K562 (cell line): ENCODE results near the gene EML6. TPM values are rescaled to one million over a fixed set of nuclear protein-coding genes. Genes with fewer than 3 reads are reported as not detected.

Experiments used
- ATAC-seq: fragments of 200-7000 bp; cut with Tn5 transposase; 3 replicates; pipeline ENCODE4 v1.9.1; 2020; ENCODE audit warnings: moderate library complexity
- BruUV-seq: library from RNA; stranded (reverse); fragments of 400-500 nt; replicated peaks from 2 replicates; lab custom pipeline; 2021; lab: Mats Ljungman, UMichigan
- CTCF ChIA-PET: fragments of 300-600 bp; formaldehyde crosslinking; extraction: SDS; loops from one replicate; lab custom pipeline; 2021; ENCODE audit warnings: low intra/inter-chr PET ratio; lab: Yijun Ruan, JAX
- POLR2A ChIA-PET: fragments of 300-600, 350-650 bp; sonication (Branson Sonifier 250); formaldehyde crosslinking; extraction: SDS; loops from one replicate; lab custom pipeline; 2021; ENCODE audit warnings: antibody characterized with exemption, inconsistent platforms; lab: Yijun Ruan, JAX
- DNase-seq, 4 experiments: peaks; one replicate each; pipeline versions ENCODE4 v3.0.0 to v3.0.0-alpha.2; 2011 to 2018; ENCODE audit warnings: low spot score in 3 of 4, mixed read lengths in 3 of 4; ENCODE audit errors: extremely low read depth in 1 of 4
- FAIRE-seq: peaks from 2 replicates; lab custom pipeline; 2011; peaks lifted over from hg19 to GRCh38; lab: Jason Lieb, UNC
- H2AFZ ChIP-seq: 2 replicates; pipeline ENCODE4 v1.6.0; 2011; ENCODE audit warnings: low read depth, low read length, control low read depth, inconsistent platforms
- H3K27ac ChIP-seq: fragments of 200-600 bp; 3 replicates; pipeline ENCODE4 v1.8.0; 2011; ENCODE audit warnings: low read depth, mild to moderate bottlenecking, control low read depth, inconsistent platforms, low read length, moderate library complexity, mixed read lengths; ENCODE audit errors: extremely low read depth
- H3K27me3 ChIP-seq, 2 experiments: fragments of 300-600 bp in 1 of 2; 2 replicates in 1 of 2; 3 replicates in 1 of 2; pipeline versions ENCODE4 v1.6.0 to v1.8.0; 2011; ENCODE audit warnings: inconsistent platforms in 2 of 2, low read length in 2 of 2, mild to moderate bottlenecking in 1 of 2, mixed read lengths in 1 of 2, moderate library complexity in 1 of 2; ENCODE audit not compliant: control insufficient read depth in 2 of 2, insufficient read depth in 2 of 2
- H3K36me3 ChIP-seq: fragments of 300-600 bp; 3 replicates; pipeline ENCODE4 v1.8.0; 2011; ENCODE audit warnings: mild to moderate bottlenecking, low read length, inconsistent platforms; ENCODE audit not compliant: control insufficient read depth, insufficient read depth
- H3K4me1 ChIP-seq, 2 experiments: fragments of 200-600 bp in 1 of 2; replicated peaks in 1 of 2; 2 replicates in 1 of 2; 3 replicates in 1 of 2; pipeline versions ENCODE4 v1.5.1 to v1.8.0; 2011; ENCODE audit warnings: inconsistent platforms in 2 of 2, low read length in 2 of 2, mild to moderate bottlenecking in 1 of 2, mixed read lengths in 1 of 2, moderate library complexity in 1 of 2; ENCODE audit not compliant: control insufficient read depth in 2 of 2, insufficient read depth in 2 of 2
- H3K4me2 ChIP-seq: 2 replicates; pipeline ENCODE4 v1.6.1; 2011; ENCODE audit warnings: low read length, control low read depth, inconsistent platforms, mixed read lengths; ENCODE audit not compliant: insufficient read depth
- H3K4me3 ChIP-seq: fragments of 200-600 bp; sonication (generic), shearing (Covaris generic); 2 replicates; pipeline ENCODE4 v1.5.1; 2016; ENCODE audit warnings: control low read depth, inconsistent platforms
- H3K79me2 ChIP-seq: fragments of 200-600 bp; 3 replicates; pipeline ENCODE4 v1.8.0; 2011; ENCODE audit warnings: low read length, inconsistent platforms; ENCODE audit not compliant: control insufficient read depth, insufficient read depth
- H3K9ac ChIP-seq, 2 experiments: 2 replicates each; pipeline versions ENCODE4 v1.6.0 to v1.6.1; 2011; ENCODE audit warnings: low read depth in 2 of 2, low read length in 2 of 2, control low read depth in 1 of 2, inconsistent platforms in 1 of 2, mild to moderate bottlenecking in 1 of 2, mixed read lengths in 1 of 2; ENCODE audit not compliant: insufficient read depth in 1 of 2
- H3K9me1 ChIP-seq: one replicate; pipeline ENCODE4 v1.6.0; 2011; ENCODE audit warnings: inconsistent platforms, mild to moderate bottlenecking, low read length, moderate library complexity; ENCODE audit not compliant: control insufficient read depth, insufficient read depth
- H3K9me3 ChIP-seq: replicated peaks from 2 replicates; pipeline ENCODE4 v1.5.1; 2011; ENCODE audit warnings: low read depth, low read length, inconsistent platforms; ENCODE audit not compliant: control insufficient read depth, insufficient read depth
- H4K20me1 ChIP-seq: replicated peaks from 2 replicates; pipeline ENCODE4 v1.6.1; 2011; ENCODE audit warnings: low read length, inconsistent platforms, mixed read lengths; ENCODE audit not compliant: control insufficient read depth, insufficient read depth
- ARID1B ChIP-seq: fragments of 450-650 bp; IDR thresholded peaks from 2 replicates; pipeline ENCODE4 v1.6.1; 2016; ENCODE audit warnings: antibody characterized with exemption, mild to moderate bottlenecking, inconsistent platforms
- CBX2 ChIP-seq: fragments of 200-600 bp; sonication (generic); IDR thresholded peaks from one replicate; pipeline ENCODE4 v1.6.1; 2012; ENCODE audit warnings: mild to moderate bottlenecking, low read length, inconsistent platforms; ENCODE audit not compliant: insufficient read depth, poor library complexity, severe bottlenecking
- ELF2 ChIP-seq: fragments of 250-450 bp; sonication (Bioruptor Pico); IDR thresholded peaks from 2 replicates; pipeline ENCODE4 v1.5.0; 2021; ENCODE audit warnings: mild to moderate bottlenecking
- HBP1 ChIP-seq: fragments of 450-650 bp; formaldehyde crosslinking; IDR thresholded peaks from 2 replicates; pipeline ENCODE4 v1.4.0; 2022; ENCODE audit warnings: missing genetic modification characterization
- HNRNPH1 ChIP-seq: fragments of 200-400 bp; formaldehyde crosslinking; optimal IDR thresholded peaks from 2 replicates; pipeline ENCODE3; 2017; ENCODE audit warnings: low read depth, mild to moderate bottlenecking, low read length, moderate library complexity
- KLF13 ChIP-seq: fragments of 450-650 bp; IDR thresholded peaks from 2 replicates; pipeline ENCODE4 v1.6.1; 2016; ENCODE audit warnings: missing genetic modification characterization, low read depth, mild to moderate bottlenecking, missing compliant biosample characterization, moderate library complexity, borderline replicate concordance
- POLR2AphosphoS2 ChIP-seq: IDR thresholded peaks from 2 replicates; pipeline ENCODE4 v1.6.1; 2012; ENCODE audit warnings: low read length, improper control_type of control experiment
- POLR2H ChIP-seq: IDR thresholded peaks from 2 replicates; pipeline ENCODE4 v1.6.1; 2016; ENCODE audit warnings: missing genetic modification characterization, low read depth, mild to moderate bottlenecking, control low read depth, missing compliant biosample characterization, moderate library complexity
- SMAD3 ChIP-seq: fragments of 450-650 bp; formaldehyde crosslinking; conservative IDR thresholded peaks from 2 replicates; pipeline ENCODE4 v1.4.0; 2020; ENCODE audit warnings: mild to moderate bottlenecking
- ZBTB2 ChIP-seq: fragments of 450-650 bp; IDR thresholded peaks from 2 replicates; pipeline ENCODE4 v1.6.1; 2016; ENCODE audit warnings: antibody characterized with exemption
- ZNF79 ChIP-seq: fragments of 250-450 bp; sonication (Bioruptor Pico); IDR thresholded peaks from 2 replicates; pipeline ENCODE4 v1.4.0; 2020; ENCODE audit warnings: low read depth, mild to moderate bottlenecking, moderate library complexity
- WGBS: fragments of 100-300 bp; shearing (Covaris generic); methylation state at CpG from one replicate; pipeline ENCODE4 v1.1.6; 2016; ENCODE audit warnings: low coverage, mixed read lengths; ENCODE audit not compliant: insufficient coverage; ENCODE audit errors: missing lambda C conversion rate; 5-methylcytosine and 5-hydroxymethylcytosine counted together
- in situ Hi-C: fragments of 300-500 bp; cut with MboI; formaldehyde crosslinking; loops from 4 replicates; pipeline ENCODE4 v1.15.0; 2018; ENCODE audit warnings: inconsistent platforms, mixed read lengths
- intact Hi-C: fragments of 100-400 bp; cut with micrococcal nuclease; formaldehyde crosslinking; loops from 2 replicates; pipeline ENCODE4 v1.14.2; 2022
- polyA plus RNA-seq, 8 experiments: library from polyadenylated mRNA; depleted of rRNA in 4 of 8; stranded (reverse) in 5 of 8; unstranded in 3 of 8; fragments of >200 nt; fragmentation: Nextera tagmentation in 2 of 8; fragmentation: Illumina TruSeq in 1 of 8; extraction: Ambion mirVana in 2 of 8; extraction: Trizol in 1 of 8; gene quantifications; 2 replicates each; pipeline versions ENCODE4 v1.2.1 to v1.2.3, GENCODE V29; 2011 to 2014; ENCODE audit warnings: inconsistent platforms in 1 of 8, missing spikeins in 1 of 8
- total RNA-seq, 7 experiments: library from RNA; depleted of rRNA in 6 of 7; stranded (reverse); fragments of >200 nt in 6 of 7; fragmentation: Illumina TruSeq in 2 of 7; extraction: Trizol in 2 of 7; gene quantifications; 2 replicates each; pipeline versions ENCODE4 v1.2.1 to v1.2.3, GENCODE V29; 2011 to 2021; ENCODE audit warnings: low replicate concordance in 1 of 7
- TF ChIP-seq, protein P1 (sequence below), 2 experiments: fragments of 450-650 bp in 1 of 2; IDR thresholded peaks; 2 replicates each; pipeline ENCODE4 v1.6.1; 2011 to 2017; ENCODE audit warnings: low read depth in 2 of 2, antibody characterized with exemption in 1 of 2, borderline replicate concordance in 1 of 2, low read length in 1 of 2, mild to moderate bottlenecking in 1 of 2, mixed read lengths in 1 of 2; ENCODE audit not compliant: control insufficient read depth in 1 of 2
- TF ChIP-seq, protein P2 (sequence below): IDR thresholded peaks from 2 replicates; pipeline ENCODE4 v1.6.1; 2016; ENCODE audit warnings: missing genetic modification characterization, missing compliant biosample characterization

Gene EML6
- total and polyA plus RNA-seq, 9 of the 15 experiments (the other 6 are each of a cell fraction or from before 2014, with no cell fraction given) = 0.07 to 0.56 (median 0.25) TPM

GRCh38 chr2:54685263-54685775 lies 38.1 kb upstream of the EML6 start:
- POLR2A ChIA-PET = interaction anchor here (0.9 kb wide), 1 partner anchor 9 kb away, joined by 5 read pairs; no protein-coding TSS in a partner anchor
- H3K4me2 ChIP-seq = no peak overlapping the region
- H3K9me1 ChIP-seq = no peaks in the 10 kb centered on the region
- H3K4me1 ChIP-seq = no peaks in the 10 kb centered on the region; a peak in 1 of 5 replicates
- ATAC-seq (no peak), DNase-seq (no peak), FAIRE-seq (no peak)
- CTCF ChIA-PET = interaction anchor here (0.7 kb wide), 1 partner anchor 86 kb away, joined by 3 read pairs; no protein-coding TSS in a partner anchor
- in situ Hi-C loops (no loop called here), intact Hi-C loops (no loop called here)
- no TSS peak for BruUV-seq
- no peak overlapping the region for H3K27ac ChIP-seq
- H3K9ac ChIP-seq = no peak overlapping the region
- WGBS = 5% methylated on average over 4 of the region's 4 CpGs
- no peak overlapping the region for H3K4me3 ChIP-seq
- H2AFZ ChIP-seq = no peak overlapping the region
- peaks cover 13 to 30% of the 10 kb centered on the region in 2 experiments; a peak in 3 of 5 replicates for H3K27me3 ChIP-seq
- no peaks in the 10 kb centered on the region for H4K20me1 ChIP-seq
- H3K79me2 ChIP-seq = no peaks in the 10 kb centered on the region
- no peaks in the 10 kb centered on the region for H3K36me3 ChIP-seq
- no peaks in the 10 kb centered on the region for H3K9me3 ChIP-seq
- TF ChIP-seq ZNF79 (CRISPR knock-in tag) = no peak
- TF ChIP-seq HNRNPH1 = no peak
- TF ChIP-seq ARID1B = peak; percentile 22; the same call in 1 of the 2 replicates
- TF ChIP-seq CBX2 = peak; percentile 25
- TF ChIP-seq POLR2AphosphoS2 = no peak
- no peak for TF ChIP-seq ELF2
- TF ChIP-seq POLR2H = no peak
- TF ChIP-seq KLF13 (tag) = no peak
- peak; percentile 55; the same call in 1 of the 2 replicates for TF ChIP-seq ZBTB2
- 0 out of 2 replicates have a peak, but pooled peaks have one; percentile 39 for TF ChIP-seq HBP1 (CRISPR knock-in tag)
- TF ChIP-seq, protein P1, sequence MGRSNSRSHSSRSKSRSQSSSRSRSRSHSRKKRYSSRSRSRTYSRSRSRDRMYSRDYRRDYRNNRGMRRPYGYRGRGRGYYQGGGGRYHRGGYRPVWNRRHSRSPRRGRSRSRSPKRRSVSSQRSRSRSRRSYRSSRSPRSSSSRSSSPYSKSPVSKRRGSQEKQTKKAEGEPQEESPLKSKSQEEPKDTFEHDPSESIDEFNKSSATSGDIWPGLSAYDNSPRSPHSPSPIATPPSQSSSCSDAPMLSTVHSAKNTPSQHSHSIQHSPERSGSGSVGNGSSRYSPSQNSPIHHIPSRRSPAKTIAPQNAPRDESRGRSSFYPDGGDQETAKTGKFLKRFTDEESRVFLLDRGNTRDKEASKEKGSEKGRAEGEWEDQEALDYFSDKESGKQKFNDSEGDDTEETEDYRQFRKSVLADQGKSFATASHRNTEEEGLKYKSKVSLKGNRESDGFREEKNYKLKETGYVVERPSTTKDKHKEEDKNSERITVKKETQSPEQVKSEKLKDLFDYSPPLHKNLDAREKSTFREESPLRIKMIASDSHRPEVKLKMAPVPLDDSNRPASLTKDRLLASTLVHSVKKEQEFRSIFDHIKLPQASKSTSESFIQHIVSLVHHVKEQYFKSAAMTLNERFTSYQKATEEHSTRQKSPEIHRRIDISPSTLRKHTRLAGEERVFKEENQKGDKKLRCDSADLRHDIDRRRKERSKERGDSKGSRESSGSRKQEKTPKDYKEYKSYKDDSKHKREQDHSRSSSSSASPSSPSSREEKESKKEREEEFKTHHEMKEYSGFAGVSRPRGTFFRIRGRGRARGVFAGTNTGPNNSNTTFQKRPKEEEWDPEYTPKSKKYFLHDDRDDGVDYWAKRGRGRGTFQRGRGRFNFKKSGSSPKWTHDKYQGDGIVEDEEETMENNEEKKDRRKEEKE (IDR thresholded peaks at IDR 0.05; ENCODE audit: borderline replicate concordance in 1 of 2, control insufficient read depth in 1 of 2, low read depth in 2 of 2, low read length in 1 of 2) = no peak
- no peak for TF ChIP-seq SMAD3 (CRISPR knock-in tag)
- TF ChIP-seq, protein P2, sequence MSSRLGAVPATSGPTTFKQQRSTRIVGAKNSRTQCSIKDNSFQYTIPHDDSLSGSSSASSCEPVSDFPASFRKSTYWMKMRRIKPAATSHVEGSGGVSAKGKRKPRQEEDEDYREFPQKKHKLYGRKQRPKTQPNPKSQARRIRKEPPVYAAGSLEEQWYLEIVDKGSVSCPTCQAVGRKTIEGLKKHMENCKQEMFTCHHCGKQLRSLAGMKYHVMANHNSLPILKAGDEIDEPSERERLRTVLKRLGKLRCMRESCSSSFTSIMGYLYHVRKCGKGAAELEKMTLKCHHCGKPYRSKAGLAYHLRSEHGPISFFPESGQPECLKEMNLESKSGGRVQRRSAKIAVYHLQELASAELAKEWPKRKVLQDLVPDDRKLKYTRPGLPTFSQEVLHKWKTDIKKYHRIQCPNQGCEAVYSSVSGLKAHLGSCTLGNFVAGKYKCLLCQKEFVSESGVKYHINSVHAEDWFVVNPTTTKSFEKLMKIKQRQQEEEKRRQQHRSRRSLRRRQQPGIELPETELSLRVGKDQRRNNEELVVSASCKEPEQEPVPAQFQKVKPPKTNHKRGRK = peak; percentile 99
